Liver (tissue), 9 donors: ENCODE results near the gene NR2C1. TPM values are rescaled to one million over a fixed set of nuclear protein-coding genes. Genes with fewer than 3 reads are reported as not detected.

Source experiments
- DNase-seq: peaks from one replicate; pipeline ENCODE4 v3.0.0-alpha.2; 2017; ENCODE audit warnings: low spot score
- H3K27ac ChIP-seq, 2 donors: one replicate each; pipeline ENCODE4 v1.7.0; 2013; ENCODE audit warnings: inconsistent platforms in 2 of 2, low read length in 2 of 2, control low read depth in 1 of 2, low read depth in 1 of 2, mild to moderate bottlenecking in 1 of 2
- H3K27me3 ChIP-seq, 4 donors: one replicate each; pipeline versions ENCODE4 v1.6.1 to v1.7.0; 2013; ENCODE audit warnings: low read length in 3 of 4, inconsistent platforms in 1 of 4, mild to moderate bottlenecking in 1 of 4, moderate library complexity in 1 of 4; ENCODE audit not compliant: control insufficient read depth in 4 of 4, insufficient read depth in 4 of 4
- H3K36me3 ChIP-seq, 4 donors: one replicate each; pipeline versions ENCODE4 v1.6.1 to v1.7.0; 2013; ENCODE audit warnings: low read length in 3 of 4, mild to moderate bottlenecking in 3 of 4, low read depth in 1 of 4, moderate library complexity in 1 of 4; ENCODE audit not compliant: control insufficient read depth in 4 of 4, insufficient read depth in 3 of 4
- H3K4me1 ChIP-seq, 4 donors: one replicate each; pipeline versions ENCODE4 v1.6.1 to v1.7.0; 2013; ENCODE audit warnings: low read length in 3 of 4, mild to moderate bottlenecking in 3 of 4, moderate library complexity in 1 of 4; ENCODE audit not compliant: control insufficient read depth in 4 of 4, insufficient read depth in 4 of 4
- H3K4me3 ChIP-seq, 3 donors: one replicate each; pipeline versions ENCODE4 v1.6.1 to v1.7.0; 2013; ENCODE audit warnings: low read length in 3 of 3, control low read depth in 1 of 3, low read depth in 1 of 3, mild to moderate bottlenecking in 1 of 3
- H3K9ac ChIP-seq, 2 donors: one replicate each; pipeline ENCODE4 v1.7.0; 2013; ENCODE audit warnings: low read length in 2 of 2, mild to moderate bottlenecking in 2 of 2, moderate library complexity in 2 of 2, control low read depth in 1 of 2, low read depth in 1 of 2
- H3K9me3 ChIP-seq, 4 donors: one replicate each; pipeline versions ENCODE4 v1.6.1 to v1.7.0; 2013; ENCODE audit warnings: low read length in 3 of 4; ENCODE audit not compliant: control insufficient read depth in 4 of 4
- ATF3 ChIP-seq: IDR thresholded peaks from 2 replicates; pipeline ENCODE4 v1.6.1; 2016; ENCODE audit warnings: antibody characterized with exemption
- EGR1 ChIP-seq, 2 donors: IDR thresholded peaks; 2 replicates each; pipeline ENCODE4 v1.6.1; 2016 to 2018; ENCODE audit warnings: antibody characterized with exemption in 2 of 2, low read depth in 2 of 2
- HNF4A ChIP-seq, 2 donors: conservative IDR thresholded peaks; 2 replicates each; pipeline ENCODE4 v1.6.1; 2016; ENCODE audit warnings: antibody characterized with exemption in 2 of 2, mild to moderate bottlenecking in 2 of 2
- HNF4G ChIP-seq: IDR thresholded peaks from 2 replicates; pipeline ENCODE4 v1.6.1; 2016; ENCODE audit warnings: antibody characterized with exemption
- MAX ChIP-seq: IDR thresholded peaks from 2 replicates; pipeline ENCODE4 v1.6.1; 2016; ENCODE audit warnings: antibody characterized with exemption
- NR2F2 ChIP-seq: IDR thresholded peaks from 2 replicates; pipeline ENCODE4 v1.6.1; 2016; ENCODE audit warnings: antibody characterized with exemption
- REST ChIP-seq: IDR thresholded peaks from 2 replicates; pipeline ENCODE4 v1.6.1; 2016; ENCODE audit warnings: antibody characterized with exemption, mild to moderate bottlenecking
- RXRA ChIP-seq, 2 donors: IDR thresholded peaks; 2 replicates each; pipeline ENCODE4 v1.6.1; 2017 to 2018; ENCODE audit warnings: antibody characterized with exemption in 2 of 2, mild to moderate bottlenecking in 1 of 2
- SP1 ChIP-seq: IDR thresholded peaks from 2 replicates; pipeline ENCODE4 v1.6.1; 2018; ENCODE audit warnings: antibody characterized with exemption, mild to moderate bottlenecking
- YY1 ChIP-seq: IDR thresholded peaks from 2 replicates; pipeline ENCODE4 v1.6.1; 2016; ENCODE audit warnings: antibody characterized with exemption, mild to moderate bottlenecking
- ZBTB33 ChIP-seq: IDR thresholded peaks from 2 replicates; pipeline ENCODE4 v1.6.1; 2016; ENCODE audit warnings: antibody characterized with exemption
- WGBS: extraction: QIAGEN DNeasy Blood & Tissue Kit; methylation state at CpG from one replicate; pipeline ENCODE4 v1.1.7; 2013; 5-methylcytosine and 5-hydroxymethylcytosine counted together
- polyA plus RNA-seq, 2 donors: library from polyadenylated mRNA; stranded (reverse) in 1 of 2; unstranded in 1 of 2; fragments of 200-250 nt in 1 of 2; fragments of >200 nt in 1 of 2; fragmentation: Nextera tagmentation in 1 of 2; extraction: Ambion mirVana in 1 of 2; gene quantifications; one replicate each; pipeline versions ENCODE4 v1.2.1 to v1.2.3, GENCODE V29; 2013 to 2015
- total RNA-seq, 2 donors: library from RNA; depleted of rRNA; stranded (reverse); fragments of >200 nt; gene quantifications; one replicate each; pipeline ENCODE4 v1.2.3, GENCODE V29; 2014
- donor health status: healthy.
- donor health status: healthy.
- donor health status: healthy.
- donor health status: healthy.
- donor health status: healthy.

NR2C1 gene
- total and polyA plus RNA-seq, 4 donors = 8.3 to 32.0 (median 21.0) TPM

- TF ChIP-seq REST = no peak
- TF ChIP-seq EGR1 (IDR thresholded peaks at IDR 0.05; ENCODE audit: low read depth in 2 of 2) = no peak
- no peak for TF ChIP-seq ATF3
Measured at GRCh38 chr12:95088379-95088778, 15.0 kb upstream of the NR2C1 start (continued).

GRCh38 chr12:95085612-95086011, 12.2 kb upstream of the NR2C1 start:
- TF ChIP-seq HNF4G = no peak
- peak; percentile 14 for TF ChIP-seq YY1
- no peak for TF ChIP-seq ZBTB33
- TF ChIP-seq REST = no peak
- TF ChIP-seq HNF4A (conservative IDR thresholded peaks at IDR 0.05) = peak in 1 of 2 donors; percentile 18
- no peak overlapping the region for H3K27ac ChIP-seq
- no peak overlapping the region for H3K4me3 ChIP-seq
- no peaks in the 10 kb centered on the region for H3K9me3 ChIP-seq
- H3K4me1 ChIP-seq = peaks cover 2 to 12% (median 3%) of the 10 kb centered on the region in 4 donors
- H3K36me3 ChIP-seq = peaks cover 0 to 8% (median 1%) of the 10 kb centered on the region in 4 donors
- H3K9ac ChIP-seq = no peak overlapping the region
- no peaks in the 10 kb centered on the region for H3K27me3 ChIP-seq
- no peak for DNase-seq

GRCh38 chr12:95083938-95084337, 10.5 kb upstream of the NR2C1 start:
- Histone ChIP-seq H3K27me3 (no peaks in the 10 kb centered on the region), H3K9ac (no peak overlapping the region), H3K27ac (no peak overlapping the region), H3K4me3 (no peak overlapping the region), H3K9me3 (no peaks in the 10 kb centered on the region), H3K4me1 (peaks cover 2 to 12% (median 2%) of the 10 kb centered on the region in 4 donors), H3K36me3 (peaks cover 0 to 2% (median 0%) of the 10 kb centered on the region in 4 donors)
- TF ChIP-seq NR2F2 (peak; percentile 96), ATF3 (no peak), RXRA (IDR thresholded peaks at IDR 0.05) (peak; percentile 25 to 37), MAX (no peak), SP1 (peak; percentile 49)
- 42% methylated on average over 4 of the region's 4 CpGs for WGBS
- DNase-seq = no peak
